Ovary (tissue), 9 donors: ENCODE measurements around the gene R3HCC1L. TPM values are rescaled to one million over a fixed set of nuclear protein-coding genes. Genes with fewer than 3 reads are reported as not detected.

Source experiments
- DNase-seq, 5 donors: peaks; one replicate each; pipeline ENCODE4 v3.0.0-alpha.2; 2019 to 2020
- H3K27ac ChIP-seq, 2 donors: fragments of 200-600 bp; one replicate each; pipeline versions ENCODE4 v1.5.1 to v1.8.0; 2019 to 2022
- H3K27me3 ChIP-seq: fragments of 200-600 bp; one replicate; pipeline ENCODE4 v1.8.0; 2022
- H3K36me3 ChIP-seq: fragments of 200-600 bp; sonication (generic); one replicate; pipeline ENCODE4 v1.5.1; 2019
- H3K4me1 ChIP-seq: one replicate; pipeline ENCODE4 v1.8.1; 2013; ENCODE audit warnings: mild to moderate bottlenecking, moderate library complexity; ENCODE audit not compliant: insufficient read depth
- H3K4me3 ChIP-seq: fragments of 200-600 bp; sonication (generic); one replicate; pipeline ENCODE4 v1.5.1; 2017
- H3K9me3 ChIP-seq, 2 donors: fragments of 200-600 bp in 1 of 2; sonication (generic) in 1 of 2; one replicate each; pipeline versions ENCODE4 v1.5.1 to v1.8.1; 2013 to 2019; ENCODE audit warnings: mild to moderate bottlenecking in 1 of 2, moderate library complexity in 1 of 2
- EP300 ChIP-seq: sonication (generic); formaldehyde crosslinking; IDR thresholded peaks from one replicate; pipeline ENCODE4 v1.6.1; 2017; ENCODE audit warnings: antibody characterized with exemption
- POLR2A ChIP-seq: fragments of 450-650 bp; IDR thresholded peaks from one replicate; pipeline ENCODE4 v1.6.1; 2017; ENCODE audit warnings: antibody characterized with exemption, mild to moderate bottlenecking, moderate library complexity
- WGBS, 3 donors: extraction: QIAGEN DNeasy Blood & Tissue Kit in 1 of 3; methylation state at CpG; one replicate each; pipeline versions ENCODE4 v1.1.5 to v1.1.7; 2013 to 2017; 5-methylcytosine and 5-hydroxymethylcytosine counted together
- intact Hi-C, 4 donors: fragments of 100-400 bp; cut with DNase I; formaldehyde crosslinking; loops; one replicate each; pipeline versions ENCODE4 v1.11.0 to v1.15.1; 2022 to 2023
- polyA plus RNA-seq, 2 donors: library from polyadenylated mRNA; stranded (reverse); fragments of 200-250 nt in 1 of 2; fragments of 350-450 nt in 1 of 2; fragmentation: Illumina TruSeq in 1 of 2; extraction: RNeasy Lipid Tissue Mini Kit (QIAGEN cat#74804) in 1 of 2; gene quantifications; one replicate each; pipeline ENCODE4 v1.2.3, GENCODE V29; 2013 to 2014
- total RNA-seq, 7 donors: library from RNA; depleted of rRNA in 2 of 7; stranded (reverse); fragments of >200 nt in 2 of 7; fragmentation: NEBNext Ultra II Directional in 3 of 7; extraction: Animal tissue kit (Norgen Biotek cat#: 25700) in 3 of 7; gene quantifications; one replicate each; pipeline versions ENCODE4 v1.1.0 to v1.2.4, GENCODE V29; 2016 to 2023
- TF ChIP-seq, protein P1 (sequence below), 3 donors: fragments of 450-650 bp in 2 of 3; fragments of 200-600 bp in 1 of 3; IDR thresholded peaks; one replicate each; pipeline versions ENCODE4 v1.5.1 to v1.8.0; 2016 to 2022; ENCODE audit warnings: antibody characterized with exemption in 3 of 3, mild to moderate bottlenecking in 1 of 3
- donor health status: DM: no; HTN: no; CAD: no; lungs with moderate emphysema.
- donor health status: DM: no; HTN: no; CAD: no.
- donor health status: Bipolar disorder and iron deficiency.
- donor health status: DM: yes; HTN: yes; CAD: no.
- donor health status: DM: no; HTN: no; CAD: no.
- donor health status: DM: yes; HTN: yes; CAD: no.

Gene R3HCC1L
- total and polyA plus RNA-seq, 9 donors = 7.4 to 10.8 (median 9.1) TPM

DNA sequence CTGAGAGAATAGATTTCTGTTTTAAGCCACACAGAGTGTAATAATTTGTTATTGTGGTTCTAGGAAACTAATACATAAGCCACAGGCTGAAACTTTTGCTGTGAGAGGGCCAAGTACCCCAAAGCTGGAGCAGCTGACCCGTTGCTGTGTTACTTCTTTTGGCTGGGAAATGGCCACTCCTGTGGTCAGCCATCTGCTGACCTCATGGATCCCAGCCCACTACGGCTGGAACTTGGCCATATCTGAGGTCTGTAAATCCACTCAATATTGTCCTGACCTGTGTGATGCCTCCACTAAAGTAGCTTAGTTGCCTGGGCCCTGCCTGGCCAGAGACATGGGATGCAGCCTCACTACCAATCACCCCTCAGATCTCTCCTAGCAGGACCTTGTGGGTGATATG is 151.0 kb downstream of the R3HCC1L start:
- Histone ChIP-seq H3K27ac (no peak overlapping the region), H3K36me3 (no peaks in the 10 kb centered on the region), H3K9me3 (no peaks in the 10 kb centered on the region), H3K27me3 (no peaks in the 10 kb centered on the region), H3K4me3 (no peak overlapping the region), H3K4me1 (no peaks in the 10 kb centered on the region)
- no peak for DNase-seq
- intact Hi-C loops = no loop called here
- TF ChIP-seq POLR2A (no peak), EP300 (no peak)
- TF ChIP-seq, protein P1, sequence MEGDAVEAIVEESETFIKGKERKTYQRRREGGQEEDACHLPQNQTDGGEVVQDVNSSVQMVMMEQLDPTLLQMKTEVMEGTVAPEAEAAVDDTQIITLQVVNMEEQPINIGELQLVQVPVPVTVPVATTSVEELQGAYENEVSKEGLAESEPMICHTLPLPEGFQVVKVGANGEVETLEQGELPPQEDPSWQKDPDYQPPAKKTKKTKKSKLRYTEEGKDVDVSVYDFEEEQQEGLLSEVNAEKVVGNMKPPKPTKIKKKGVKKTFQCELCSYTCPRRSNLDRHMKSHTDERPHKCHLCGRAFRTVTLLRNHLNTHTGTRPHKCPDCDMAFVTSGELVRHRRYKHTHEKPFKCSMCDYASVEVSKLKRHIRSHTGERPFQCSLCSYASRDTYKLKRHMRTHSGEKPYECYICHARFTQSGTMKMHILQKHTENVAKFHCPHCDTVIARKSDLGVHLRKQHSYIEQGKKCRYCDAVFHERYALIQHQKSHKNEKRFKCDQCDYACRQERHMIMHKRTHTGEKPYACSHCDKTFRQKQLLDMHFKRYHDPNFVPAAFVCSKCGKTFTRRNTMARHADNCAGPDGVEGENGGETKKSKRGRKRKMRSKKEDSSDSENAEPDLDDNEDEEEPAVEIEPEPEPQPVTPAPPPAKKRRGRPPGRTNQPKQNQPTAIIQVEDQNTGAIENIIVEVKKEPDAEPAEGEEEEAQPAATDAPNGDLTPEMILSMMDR (IDR thresholded peaks at IDR 0.05) = no peak
- WGBS, 3 donors = 33 to 44% (median 35%) methylated on average over 2 of the region's 2 CpGs

DNA sequence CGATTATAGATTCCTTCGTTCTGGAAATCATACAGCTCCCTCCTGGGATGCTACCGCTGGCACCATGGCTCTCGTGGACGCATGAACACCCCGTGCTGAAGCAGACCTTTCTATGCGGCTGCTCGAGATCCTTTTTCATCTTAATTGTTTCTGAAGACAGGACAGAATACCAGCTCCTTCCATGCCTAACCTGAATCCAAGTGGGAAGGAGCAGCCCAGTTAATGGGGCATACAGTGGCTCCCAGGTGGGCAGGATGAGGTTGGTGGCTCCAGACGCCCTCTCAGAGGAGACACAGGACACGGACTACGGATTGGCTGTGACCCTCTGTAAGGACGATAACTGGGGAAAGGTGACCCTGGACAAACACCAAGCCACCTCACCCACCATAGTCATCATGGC is 152.0 kb downstream of the R3HCC1L start:
- no peaks in the 10 kb centered on the region for H3K27me3 ChIP-seq
- DNase-seq = no peak
- 90 to 92% (median 92%) methylated on average over 12 of the region's 12 CpGs for WGBS, 3 donors
- no peaks in the 10 kb centered on the region for H3K9me3 ChIP-seq
- TF ChIP-seq POLR2A (no peak), EP300 (no peak)
- TF ChIP-seq, protein P1 (IDR thresholded peaks at IDR 0.05) = no peak
- H3K27ac ChIP-seq = no peak overlapping the region
- intact Hi-C loops = no loop called here
- no peak overlapping the region for H3K4me3 ChIP-seq
- no peaks in the 10 kb centered on the region for H3K4me1 ChIP-seq
- H3K36me3 ChIP-seq = no peaks in the 10 kb centered on the region

DNA sequence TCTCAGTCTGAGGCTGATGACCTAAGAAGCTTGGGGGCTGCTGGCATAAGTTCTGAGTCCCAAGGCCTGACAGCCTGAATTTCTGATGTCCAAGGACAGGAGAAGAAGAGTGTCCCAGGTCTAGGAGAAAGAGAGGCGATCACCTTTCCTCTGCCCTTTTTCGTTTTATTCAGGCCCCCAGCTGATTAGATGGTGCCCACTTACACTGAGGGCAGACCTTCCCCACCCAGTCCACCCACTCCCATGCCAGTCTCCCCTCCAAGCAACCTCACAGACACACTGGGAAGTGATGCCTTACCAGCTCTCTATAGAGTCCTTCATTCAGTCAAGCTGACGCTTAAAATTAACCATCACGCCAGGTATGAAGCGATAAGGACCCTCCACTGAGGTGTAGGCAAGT is 152.9 kb downstream of the R3HCC1L start:
- DNase-seq = no peak
- intact Hi-C loops = no loop called here
- TF ChIP-seq POLR2A (no peak), EP300 (no peak)
- TF ChIP-seq, protein P1 (IDR thresholded peaks at IDR 0.05) = no peak
- Histone ChIP-seq H3K36me3 (no peaks in the 10 kb centered on the region), H3K27ac (no peak overlapping the region), H3K9me3 (no peaks in the 10 kb centered on the region), H3K4me3 (no peak overlapping the region), H3K27me3 (no peaks in the 10 kb centered on the region), H3K4me1 (no peaks in the 10 kb centered on the region)
- WGBS, 3 donors = 90 to 95% (median 91%) methylated on average over 5 of the region's 5 CpGs

DNA sequence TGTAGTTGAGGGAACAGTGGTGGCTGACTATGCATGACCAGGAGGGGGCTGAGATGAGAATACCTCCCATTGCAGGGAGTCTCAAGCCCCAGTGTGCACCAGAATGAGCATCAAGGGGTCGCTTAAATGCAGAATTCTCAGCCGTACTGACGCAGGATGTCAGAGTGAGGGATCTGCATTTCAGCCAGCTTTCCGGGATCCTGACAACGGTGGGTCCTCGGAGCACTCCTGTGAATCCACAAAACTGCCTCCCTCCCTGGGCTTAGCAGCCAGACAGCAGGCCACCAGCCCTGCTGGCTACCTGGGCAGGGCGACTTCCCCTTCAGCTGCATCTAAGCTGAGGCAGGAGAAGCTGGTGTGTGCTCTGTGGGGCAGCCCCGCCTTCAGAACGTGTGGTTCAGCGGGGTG is 155.3 kb downstream of the R3HCC1L start:
- DNase-seq = no peak
- TF ChIP-seq POLR2A = no peak
- no peak for TF ChIP-seq EP300
- TF ChIP-seq, protein P1 (IDR thresholded peaks at IDR 0.05) = no peak
- Histone ChIP-seq H3K4me3 (no peak overlapping the region), H3K36me3 (no peaks in the 10 kb centered on the region), H3K27me3 (no peaks in the 10 kb centered on the region), H3K27ac (no peak overlapping the region), H3K4me1 (no peaks in the 10 kb centered on the region), H3K9me3 (no peaks in the 10 kb centered on the region)
- 80 to 91% (median 82%) methylated on average over 10 of the region's 10 CpGs for WGBS, 3 donors
- intact Hi-C loops = no loop called here

DNA sequence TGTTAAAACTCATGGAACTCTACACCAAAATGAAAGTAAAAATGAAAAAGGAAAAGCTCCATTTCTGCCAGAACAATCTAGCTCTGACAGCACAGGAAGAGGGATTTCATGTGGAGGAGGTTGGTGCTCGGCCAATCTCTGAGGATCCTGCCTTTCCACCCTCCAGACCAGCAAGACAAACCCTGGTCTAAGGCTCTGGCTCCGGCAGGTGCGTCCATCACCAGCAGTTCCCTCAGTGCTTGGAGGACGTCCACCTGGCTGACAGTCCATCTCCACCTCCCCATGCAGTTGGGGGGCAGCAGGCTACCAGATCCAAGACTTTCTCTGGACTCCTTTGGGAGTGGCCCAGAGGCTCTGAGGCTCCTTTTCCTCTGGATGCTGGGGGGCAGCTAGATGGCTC is 158.5 kb downstream of the R3HCC1L start:
- Histone ChIP-seq H3K27me3 (no peaks in the 10 kb centered on the region), H3K36me3 (no peaks in the 10 kb centered on the region), H3K4me3 (no peak overlapping the region), H3K27ac (no peak overlapping the region), H3K4me1 (no peaks in the 10 kb centered on the region), H3K9me3 (no peaks in the 10 kb centered on the region)
- 22 to 27% (median 27%) methylated on average over 4 of the region's 4 CpGs for WGBS, 3 donors
- TF ChIP-seq, protein P1 (IDR thresholded peaks at IDR 0.05) = no peak
- TF ChIP-seq EP300 (no peak), POLR2A (no peak)
- intact Hi-C loops = no loop called here
- no peak for DNase-seq
